ENCODE measurements around the gene RPL39. TPM values are rescaled to one million over a fixed set of nuclear protein-coding genes. Genes with fewer than 3 reads are reported as not detected.

RPL39 gene
- total RNA-seq, 1 experiment from 2014 or later, result 2,054 TPM

- Mint-ChIP-seq H3K4me3 (no peak overlapping the region), H3K36me3 (ENCODE audit: insufficient read depth in 1 of 3, low read depth in 3 of 3) (peaks cover 22 to 39% (median 35%) of the 10 kb centered on the region in 3 experiments), H3K27ac (no peak overlapping the region), H3K27me3 (ENCODE audit: low read depth) (no peaks in the 10 kb centered on the region), H3K9me3 (peaks cover 51 to 55% of the 10 kb centered on the region in 2 experiments), H3K4me1 (no peaks in the 10 kb centered on the region)
- no peak overlapping the region for H3K9ac ChIP-seq (ENCODE audit: extremely low read depth, insufficient read length, low read length)
- H3K27ac ChIP-seq (ENCODE audit: insufficient read length, low read depth, low read length), result no peak overlapping the region
- no peak overlapping the region for H2BK120ac ChIP-seq (ENCODE audit: low read depth, low read length, poor library complexity, severe bottlenecking)
- H3T11ph ChIP-seq (ENCODE audit: low read length), result no peak overlapping the region
- no peak overlapping the region for H4K8ac ChIP-seq (replicated peaks; ENCODE audit: insufficient read length, low read depth, low read length)
- H3K79me1 ChIP-seq (ENCODE audit: insufficient read depth, low read depth, low read length, poor library complexity, severe bottlenecking), result no peaks in the 10 kb centered on the region
- H3K23ac ChIP-seq (ENCODE audit: insufficient read length, low read depth, low read length), result no peak overlapping the region
- H2AFZ ChIP-seq (ENCODE audit: low read length), result no peak overlapping the region
- no peaks in the 10 kb centered on the region for H3K27me3 ChIP-seq (ENCODE audit: insufficient read depth, low read length)
- no peak overlapping the region for H3K56ac ChIP-seq (ENCODE audit: insufficient read length, low read depth, low read length)
- H4K5ac ChIP-seq (ENCODE audit: insufficient read length, low read depth, low read length), result no peak overlapping the region
- no peak overlapping the region for H2BK20ac ChIP-seq (ENCODE audit: low read depth, low read length, poor library complexity, severe bottlenecking)
- H3K23me2 ChIP-seq (ENCODE audit: insufficient read length, low read depth, low read length, poor library complexity, severe bottlenecking), result no peaks in the 10 kb centered on the region
- no peak overlapping the region for H2BK12ac ChIP-seq (ENCODE audit: insufficient read length, low read depth, low read length)
- no peak overlapping the region for H2BK5ac ChIP-seq (ENCODE audit: insufficient read length, low read length)
- H4K91ac ChIP-seq (ENCODE audit: insufficient read length, low read depth, low read length), result no peak overlapping the region
- WGBS (ENCODE audit: extremely low coverage, insufficient read length, low lambda C conversion rate), result no CpG with 5 or more reads among the region's 5 CpGs
- no peak for DNase-seq
- H4K20me1 ChIP-seq (ENCODE audit: control insufficient read depth, insufficient read depth, insufficient read length), result no peaks in the 10 kb centered on the region
- H3K4me1 ChIP-seq (ENCODE audit: insufficient read depth, low read length), result no peaks in the 10 kb centered on the region
- H3K4ac ChIP-seq (ENCODE audit: low read depth, low read length), result no peak overlapping the region
- TF ChIP-seq CTCF (conservative IDR thresholded peaks at IDR 0.05), result no peak
- peaks cover 16% of the 10 kb centered on the region for H3K9me3 ChIP-seq (ENCODE audit: control insufficient read depth, low read depth, low read length)
- no peak overlapping the region for H3K4me2 ChIP-seq (ENCODE audit: insufficient read depth, insufficient read length, low read length)
- H2BK15ac ChIP-seq (ENCODE audit: low read depth, low read length), result no peak overlapping the region
- no peak overlapping the region for H2AK5ac ChIP-seq (ENCODE audit: insufficient read length, low read length)
- H3K14ac ChIP-seq (ENCODE audit: insufficient read depth, low read length), result no peak overlapping the region
- H3K79me2 ChIP-seq (ENCODE audit: insufficient read depth, low read length), result no peaks in the 10 kb centered on the region
- no peak overlapping the region for H3K18ac ChIP-seq (ENCODE audit: insufficient read length, low read depth, low read length)
Measured at GRCh38 chrX:119828446-119828845, 37.0 kb upstream of the RPL39 start.

Measured in H9 (cell line).